GM20431 (cell line): ENCODE measurements around the gene NR3C1.

Experiments used
- in situ Hi-C: fragments of 300-500 bp; cut with MseI, MboI; formaldehyde crosslinking; loops from one replicate; pipeline ENCODE4 v1.15.0; 2020; ENCODE audit warnings: low sequenced_read_pairs; ENCODE audit not compliant: unreplicated experiment

NR3C1 gene

DNA sequence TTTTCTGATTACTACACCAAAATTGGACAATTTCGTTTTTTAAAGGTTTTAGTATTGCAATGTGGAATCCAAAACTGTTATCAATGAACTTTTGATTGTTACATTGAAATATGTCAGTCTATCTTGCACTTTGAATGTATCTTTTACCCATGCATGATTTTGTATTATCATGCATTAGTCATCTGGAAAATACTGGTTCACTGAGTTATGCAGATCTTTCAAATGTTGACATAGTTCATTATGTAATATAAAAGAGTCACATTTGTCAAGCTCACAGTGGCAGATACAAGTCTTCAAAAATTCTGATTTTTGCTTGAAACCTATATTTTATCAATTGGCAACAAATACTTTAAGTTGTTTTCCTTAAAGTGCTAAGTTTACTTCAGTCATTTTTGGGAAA is 85.2 kb downstream of the NR3C1 start:
- in situ Hi-C loops, result no loop called here

DNA sequence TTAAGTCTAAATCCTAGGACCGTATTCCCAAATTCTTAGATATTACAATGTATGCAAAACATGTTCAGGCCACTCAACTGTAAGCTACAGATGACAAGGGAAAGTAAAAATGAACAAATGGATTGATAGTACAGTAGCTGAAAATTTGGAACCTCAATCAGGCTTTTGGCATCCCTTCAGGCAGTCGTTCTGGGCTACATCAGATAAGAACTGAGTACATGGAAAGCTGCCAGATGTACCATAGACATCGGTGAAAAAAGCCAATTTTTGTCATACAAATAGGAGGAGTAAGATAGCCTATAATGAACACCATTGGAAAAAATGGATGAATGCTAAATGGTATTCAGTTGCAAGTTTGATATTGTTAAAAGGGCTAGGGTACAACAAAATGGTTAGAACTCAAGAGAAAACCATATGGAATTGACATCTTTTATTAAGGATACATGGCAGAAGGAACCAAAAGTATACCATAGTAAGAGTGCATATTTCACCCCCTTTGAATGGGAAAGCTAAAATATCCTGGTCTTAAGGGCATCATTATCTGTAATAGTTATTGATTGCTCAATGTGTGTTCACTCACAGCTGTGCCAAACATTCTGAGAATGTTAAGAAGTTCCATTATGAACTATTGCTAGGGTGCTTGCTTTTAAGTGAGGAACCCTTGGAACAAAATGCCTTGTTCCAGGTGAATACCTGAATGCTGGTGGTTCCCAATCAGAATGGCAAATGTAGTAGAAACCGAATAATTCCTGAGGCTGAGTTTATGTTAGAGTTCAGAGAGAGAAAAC is 86.4 kb downstream of the NR3C1 start:
- in situ Hi-C loops, result no loop called here

DNA sequence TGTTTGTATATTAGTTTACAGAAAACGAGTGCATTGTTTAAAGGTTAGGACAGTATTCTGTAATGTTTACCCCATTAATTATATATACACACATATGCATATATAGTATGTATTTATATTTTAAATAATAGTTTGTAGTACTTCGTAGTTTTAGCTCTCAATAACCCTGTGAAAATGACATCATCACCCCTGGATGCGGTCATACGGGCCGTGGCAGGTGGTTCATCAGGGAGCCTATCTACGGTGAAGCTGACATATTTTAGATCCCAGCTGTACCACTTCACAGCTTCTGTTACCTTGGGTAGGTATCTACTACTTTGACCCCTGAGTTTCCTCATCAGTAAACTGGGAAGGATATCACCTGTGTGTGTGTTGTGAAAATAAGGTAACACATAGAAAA is 87.1 kb downstream of the NR3C1 start:
- in situ Hi-C loops, result no loop called here

DNA sequence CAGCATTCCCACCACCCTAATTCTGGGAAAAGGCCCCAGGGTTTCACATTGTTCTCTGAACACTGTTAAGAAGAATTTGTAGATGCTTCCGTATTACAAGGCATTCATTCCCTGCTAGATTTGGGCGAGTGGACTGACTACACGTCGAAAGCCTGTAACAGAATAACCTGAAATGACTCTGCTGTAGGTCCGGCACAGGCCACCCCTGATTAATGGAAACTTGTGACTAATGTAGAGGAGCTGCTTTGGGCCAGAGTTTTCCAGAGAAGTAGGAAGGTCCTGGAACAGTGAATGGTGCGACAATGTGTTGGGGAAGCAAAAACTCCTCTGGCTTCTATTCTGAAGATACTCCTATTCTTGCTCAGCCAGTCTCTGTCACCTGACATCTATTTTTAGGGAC is 87.6 kb downstream of the NR3C1 start:
- in situ Hi-C loops, result no loop called here

DNA sequence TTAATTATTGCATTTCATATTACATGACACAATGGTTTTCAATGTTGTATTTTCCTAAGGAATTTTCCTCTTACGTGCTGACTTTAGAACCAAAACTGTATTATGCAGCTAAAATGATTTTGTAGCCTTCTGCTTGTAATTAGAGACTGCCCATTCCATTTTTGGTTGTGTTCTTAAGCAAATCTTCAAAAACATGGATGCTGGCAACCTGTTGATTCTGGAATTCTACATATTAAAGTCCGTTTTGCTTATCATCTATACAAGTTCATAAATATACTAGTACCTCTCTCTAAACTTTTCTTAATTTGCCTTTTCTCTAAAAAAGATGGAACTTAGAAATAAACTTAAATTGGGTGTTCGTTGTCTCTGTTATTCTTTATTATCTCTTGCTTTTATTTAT is 88.3 kb downstream of the NR3C1 start:
- in situ Hi-C loops, result no loop called here

GRCh38 chr5:143314659-143315058 is 88.8 kb downstream of the NR3C1 start:
- in situ Hi-C loops, result no loop called here

GRCh38 chr5:143314099-143314498 is 89.4 kb downstream of the NR3C1 start:
- in situ Hi-C loops, result no loop called here

GRCh38 chr5:143313298-143313852 is 90.1 kb downstream of the NR3C1 start:
- in situ Hi-C loops, result no loop called here

- in situ Hi-C loops, result no loop called here
Measured at GRCh38 chr5:143312822-143313221, 90.7 kb downstream of the NR3C1 start.

DNA sequence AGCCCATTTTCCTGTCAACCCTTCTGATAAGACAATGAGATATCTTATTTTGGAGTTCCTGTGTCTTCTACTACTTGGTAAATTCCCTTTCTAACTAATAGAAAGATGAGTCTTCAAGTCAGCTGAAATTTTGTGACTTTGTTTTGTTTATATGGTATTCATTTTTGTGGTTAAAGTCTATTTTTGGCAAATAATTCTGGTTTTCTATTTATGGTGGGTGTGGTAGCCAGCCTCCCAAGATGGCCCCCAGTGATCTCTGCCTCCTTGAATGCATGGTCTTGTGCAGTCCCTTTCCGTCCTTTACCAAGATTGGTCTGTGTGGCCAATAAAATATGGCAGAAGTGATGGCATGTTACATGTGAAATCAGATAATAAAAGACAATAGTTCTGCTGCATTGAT is 91.5 kb downstream of the NR3C1 start:
- in situ Hi-C loops, result no loop called here

- in situ Hi-C loops, result no loop called here
Measured at GRCh38 chr5:143311428-143311827, 92.1 kb downstream of the NR3C1 start.

- in situ Hi-C loops, result no loop called here
Measured at GRCh38 chr5:143309661-143310431, 93.6 kb downstream of the NR3C1 start.

DNA sequence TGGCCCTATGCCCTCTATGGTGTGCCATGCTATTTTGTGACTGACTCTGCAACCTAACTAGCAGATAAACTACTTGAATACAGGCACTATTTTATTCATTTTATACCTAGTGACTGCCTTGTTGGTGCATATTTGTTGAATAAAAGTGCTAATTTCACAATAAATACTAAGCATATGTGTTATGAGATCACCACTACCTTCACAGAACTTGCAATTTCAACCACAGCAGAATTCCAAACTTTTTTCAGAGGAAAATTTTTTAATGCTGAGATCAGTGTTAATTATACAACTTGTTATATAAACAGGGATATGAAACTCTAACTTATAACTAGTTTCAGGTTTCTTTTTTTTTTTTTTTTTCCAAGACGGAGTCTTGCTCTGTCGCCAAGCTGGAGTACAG is 94.8 kb downstream of the NR3C1 start:
- in situ Hi-C loops, result no loop called here

- in situ Hi-C loops, result no loop called here
Measured at GRCh38 chr5:143306040-143306439, 97.4 kb downstream of the NR3C1 start.

GRCh38 chr5:143304836-143305475 is 98.5 kb downstream of the NR3C1 start:
- in situ Hi-C loops, result no loop called here

DNA sequence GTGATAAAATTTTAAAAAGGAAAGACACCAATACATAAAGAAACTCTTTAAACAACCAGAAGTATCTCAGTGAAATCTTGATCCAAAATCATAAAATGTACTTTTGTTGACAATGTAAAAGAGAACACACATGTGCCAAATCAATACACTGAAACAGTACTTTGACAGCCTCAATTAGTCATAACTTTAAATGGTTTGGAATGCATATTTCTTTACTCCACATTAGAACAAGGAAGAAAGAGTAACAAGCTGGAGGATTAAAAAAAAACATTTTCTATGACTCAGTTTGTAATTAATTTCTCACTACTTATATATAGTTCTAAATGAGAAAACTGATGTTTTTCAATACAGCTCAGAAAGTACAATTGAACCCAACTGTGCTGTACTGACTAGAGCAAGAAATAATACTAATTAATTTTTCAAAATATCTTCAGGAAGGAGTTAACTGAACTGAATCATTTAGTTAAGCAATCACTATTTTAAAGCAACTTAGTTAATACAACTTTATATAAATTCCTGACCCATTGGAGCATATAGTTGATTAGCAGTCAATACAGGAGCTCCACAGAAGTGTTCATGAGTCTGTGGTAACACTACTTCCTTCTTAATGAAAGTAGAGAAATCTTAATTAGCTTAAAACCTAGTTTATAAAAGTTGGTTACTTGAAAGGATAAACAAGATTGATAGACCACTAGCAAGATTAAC is 101.0 kb downstream of the NR3C1 start:
- in situ Hi-C loops, result no loop called here

DNA sequence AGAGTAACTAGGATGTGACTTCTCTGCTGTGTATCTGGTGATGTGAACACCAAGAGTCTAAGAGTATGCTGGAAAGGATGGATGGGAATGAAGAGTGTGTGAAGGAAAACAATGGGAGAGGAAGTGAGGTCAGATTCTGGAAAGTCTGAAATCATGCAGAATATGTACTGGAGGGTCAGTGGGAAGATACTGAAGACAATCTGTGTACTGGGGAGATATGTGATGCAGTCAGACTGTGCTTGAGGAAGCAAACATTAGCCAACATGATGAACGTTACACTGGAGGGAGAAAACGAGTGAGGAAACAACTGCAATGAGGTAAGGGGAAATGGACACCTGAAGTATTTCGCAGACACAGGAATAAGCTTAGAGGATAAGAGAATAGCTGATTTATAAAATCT is 105.7 kb downstream of the NR3C1 start:
- in situ Hi-C loops, result no loop called here

GRCh38 chr5:143290125-143290524 is 113.4 kb downstream of the NR3C1 start:
- in situ Hi-C loops, result no loop called here

DNA sequence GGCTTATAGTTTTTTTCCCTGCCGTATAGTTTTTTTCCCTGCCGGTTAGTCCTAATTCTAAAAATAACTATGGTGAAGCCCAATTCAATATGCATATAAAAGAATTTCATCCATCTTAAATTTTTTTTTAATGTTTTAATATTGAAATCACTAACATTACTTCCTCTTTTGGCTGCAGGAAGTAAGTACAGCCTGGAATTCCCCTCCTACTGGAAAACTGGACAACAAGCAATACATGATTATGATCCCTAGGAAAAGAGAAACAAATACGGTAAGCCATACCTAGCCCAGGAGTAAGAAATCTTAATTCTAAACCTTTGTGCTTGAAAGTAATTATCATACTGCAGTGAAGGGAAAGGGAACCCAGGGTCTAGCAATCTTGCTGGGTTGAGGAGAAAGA is 119.0 kb downstream of the NR3C1 start:
- in situ Hi-C loops, result no loop called here

- in situ Hi-C loops, result no loop called here
Measured at GRCh38 chr5:143284002-143284401, 119.5 kb downstream of the NR3C1 start.
